K562 (cell line): ENCODE data around the gene BCR.

Experiments used
- CTCF ChIP-seq, 3 experiments: IDR thresholded peaks in 2 of 3; conservative IDR thresholded peaks in 1 of 3; 2 replicates each; pipeline ENCODE4 v1.5.1; 2011 to 2012; ENCODE audit warnings: low read length in 3 of 3, mild to moderate bottlenecking in 3 of 3, control low read depth in 2 of 3, improper control_type of control experiment in 1 of 3, inconsistent platforms in 1 of 3, low read depth in 1 of 3, mixed read lengths in 1 of 3, moderate library complexity in 1 of 3; ENCODE audit not compliant: insufficient read depth in 2 of 3
- EZH2 ChIP-seq: IDR thresholded peaks from 2 replicates; pipeline ENCODE4 v1.6.1; 2012; ENCODE audit warnings: low read depth, mild to moderate bottlenecking, inconsistent platforms, low read length, borderline replicate concordance
- HNRNPLL ChIP-seq: fragments of 200-400 bp; formaldehyde crosslinking; IDR thresholded peaks from 2 replicates; pipeline ENCODE4 v1.6.1; 2017; ENCODE audit warnings: low read length, low read depth, mild to moderate bottlenecking; ENCODE audit not compliant: poor library complexity, severe bottlenecking
- HSF4 ChIP-seq: fragments of 250-450 bp; sonication (Bioruptor Pico); IDR thresholded peaks from 2 replicates; pipeline ENCODE4 v2.1.2; 2022; ENCODE audit warnings: mild to moderate bottlenecking, moderate library complexity, borderline replicate concordance
- RAD21 ChIP-seq, 2 experiments: fragments of 250-450 bp in 1 of 2; fragments of 450-650 bp in 1 of 2; sonication (Bioruptor Pico) in 1 of 2; formaldehyde crosslinking in 1 of 2; IDR thresholded peaks in 1 of 2; conservative IDR thresholded peaks in 1 of 2; 2 replicates each; pipeline versions ENCODE4 v1.4.0 to v1.8.0; 2020 to 2022; ENCODE audit warnings: mild to moderate bottlenecking in 2 of 2, moderate library complexity in 1 of 2
- SMARCC2 ChIP-seq: fragments of 450-650 bp; IDR thresholded peaks from 2 replicates; pipeline ENCODE4 v1.6.1; 2017; ENCODE audit warnings: antibody characterized with exemption, moderate library complexity, mild to moderate bottlenecking, low read depth
- TRIM25 ChIP-seq: fragments of 450-650 bp; IDR thresholded peaks from 2 replicates; pipeline ENCODE4 v1.7.0; 2016; ENCODE audit warnings: borderline replicate concordance
- ZNF717 ChIP-seq: fragments of 250-450 bp; sonication (Bioruptor Pico); IDR thresholded peaks from 2 replicates; pipeline ENCODE4 v1.5.0; 2021
- TF ChIP-seq, protein P1 (sequence below): fragments of 450-650 bp; formaldehyde crosslinking; IDR thresholded peaks from 2 replicates; pipeline ENCODE4 v1.4.0; 2022; ENCODE audit warnings: missing genetic modification characterization

DNA sequence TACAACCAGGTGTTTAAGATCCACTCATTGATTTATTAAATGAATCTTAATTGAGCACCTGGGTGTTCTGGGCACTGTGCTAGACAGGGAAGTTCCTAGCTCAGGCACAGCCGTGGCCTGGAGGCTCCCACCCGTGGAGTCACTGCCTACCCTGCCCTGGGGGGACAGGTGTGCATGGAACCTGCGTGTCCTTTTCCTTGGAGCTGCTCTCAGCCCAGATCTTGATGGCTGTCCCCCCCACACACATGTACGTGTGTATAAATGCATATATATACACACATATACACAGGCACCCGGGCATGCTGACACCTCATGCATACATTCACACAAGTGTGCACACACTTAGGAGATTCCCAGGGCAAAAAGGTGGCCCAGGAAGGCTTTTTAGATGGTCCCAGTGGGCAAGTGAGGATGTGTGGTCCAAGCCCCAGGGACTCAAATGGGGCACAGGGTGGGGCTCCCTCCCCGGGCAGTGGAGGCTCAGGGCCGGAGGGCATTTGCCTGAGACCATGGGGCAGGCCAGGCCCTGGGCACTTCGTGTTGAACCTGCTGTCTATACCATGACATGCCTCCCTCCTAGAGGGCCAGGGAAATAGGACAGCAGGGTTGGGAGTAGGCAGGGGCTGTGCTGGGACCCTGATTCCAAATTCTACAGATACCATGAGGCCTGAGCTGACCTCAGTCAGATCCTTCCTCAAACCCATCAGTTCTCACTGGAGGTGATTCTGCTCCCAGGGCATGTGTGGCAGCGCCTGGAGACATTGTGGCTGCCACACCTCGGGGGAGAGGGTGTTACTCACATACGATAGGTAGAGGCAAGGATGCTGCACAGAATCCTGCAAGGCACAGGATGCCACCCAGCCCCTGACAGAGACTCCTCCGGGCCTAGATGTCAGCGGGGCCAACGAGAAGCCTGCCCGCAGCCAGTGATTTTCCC lies 77.8 kb downstream of the BCR start:
- TF ChIP-seq TRIM25 (no peak), RAD21 (CRISPR knock-in tag; conservative IDR thresholded peaks at IDR 0.05 in 1 of 2, IDR thresholded peaks at IDR 0.05 in 1 of 2) (no peak), HNRNPLL (no peak), CTCF (IDR thresholded peaks at IDR 0.05 in 2 of 3, conservative IDR thresholded peaks at IDR 0.05 in 1 of 3; ENCODE audit: insufficient read depth in 2 of 3, low read depth in 1 of 3, low read length in 3 of 3) (no peak), SMARCC2 (no peak), HSF4 (CRISPR knock-in tag) (no peak), ZNF717 (CRISPR knock-in tag) (no peak), EZH2 (no peak)
- TF ChIP-seq, protein P1, sequence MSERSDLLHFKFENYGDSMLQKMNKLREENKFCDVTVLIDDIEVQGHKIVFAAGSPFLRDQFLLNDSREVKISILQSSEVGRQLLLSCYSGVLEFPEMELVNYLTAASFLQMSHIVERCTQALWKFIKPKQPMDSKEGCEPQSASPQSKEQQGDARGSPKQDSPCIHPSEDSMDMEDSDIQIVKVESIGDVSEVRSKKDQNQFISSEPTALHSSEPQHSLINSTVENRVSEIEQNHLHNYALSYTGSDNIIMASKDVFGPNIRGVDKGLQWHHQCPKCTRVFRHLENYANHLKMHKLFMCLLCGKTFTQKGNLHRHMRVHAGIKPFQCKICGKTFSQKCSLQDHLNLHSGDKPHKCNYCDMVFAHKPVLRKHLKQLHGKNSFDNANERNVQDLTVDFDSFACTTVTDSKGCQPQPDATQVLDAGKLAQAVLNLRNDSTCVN (CRISPR knock-in tag): no peak
